Medulla oblongata (tissue), 1 donor: ENCODE results near the gene PLPPR1.

ENCODE experiments used
- DNase-seq: peaks from one replicate; pipeline ENCODE4 v3.0.0-alpha.2; 2015; ENCODE audit errors: extremely low spot score

The PLPPR1 gene

GRCh38 chr9:101209670-101210069, 181.1 kb downstream of the PLPPR1 start:
- no peak for DNase-seq

- no peak for DNase-seq
Observed at GRCh38 chr9:101212661-101213060, 184.1 kb downstream of the PLPPR1 start.

- no peak for DNase-seq
Observed at GRCh38 chr9:101219030-101219429, 190.5 kb downstream of the PLPPR1 start.

- DNase-seq, result no peak
Observed at GRCh38 chr9:101220341-101220740, 191.8 kb downstream of the PLPPR1 start.

GRCh38 chr9:101225271-101225670, 196.7 kb downstream of the PLPPR1 start:
- DNase-seq, result no peak

- peak; percentile 87 for DNase-seq
Observed at GRCh38 chr9:101226161-101226560, 197.6 kb downstream of the PLPPR1 start.

GRCh38 chr9:101226803-101227202, 198.3 kb downstream of the PLPPR1 start:
- DNase-seq, result no peak

GRCh38 chr9:101229606-101230005, 201.1 kb downstream of the PLPPR1 start:
- DNase-seq, result peak; percentile 53

- no peak for DNase-seq
Observed at GRCh38 chr9:101232405-101232977, 204.0 kb downstream of the PLPPR1 start.

- peak; percentile 89 for DNase-seq
Observed at GRCh38 chr9:101235105-101235866, 206.8 kb downstream of the PLPPR1 start.

- DNase-seq, result peak; percentile 67
Observed at GRCh38 chr9:101242651-101243050, 214.1 kb downstream of the PLPPR1 start.

- DNase-seq, result no peak
Observed at GRCh38 chr9:101246691-101247090, 218.2 kb downstream of the PLPPR1 start.

- DNase-seq, result no peak
Observed at GRCh38 chr9:101247297-101247696, 218.8 kb downstream of the PLPPR1 start.

GRCh38 chr9:101254733-101255433, 226.4 kb downstream of the PLPPR1 start:
- DNase-seq, result no peak

GRCh38 chr9:101264727-101265126, 236.2 kb downstream of the PLPPR1 start:
- no peak for DNase-seq

GRCh38 chr9:101265261-101265660, 236.7 kb downstream of the PLPPR1 start:
- no peak for DNase-seq

- DNase-seq, result no peak
Observed at GRCh38 chr9:101268426-101268825, 239.9 kb downstream of the PLPPR1 start.

GRCh38 chr9:101269591-101270283, 241.2 kb downstream of the PLPPR1 start:
- peak; percentile 51 for DNase-seq

GRCh38 chr9:101270302-101270701, 241.8 kb downstream of the PLPPR1 start:
- peak; percentile 48 for DNase-seq

GRCh38 chr9:101271102-101271501, 242.6 kb downstream of the PLPPR1 start:
- DNase-seq, result no peak

- peak; percentile 18 for DNase-seq
Observed at GRCh38 chr9:101274971-101275768, 246.6 kb downstream of the PLPPR1 start.
